K562 (cell line): ENCODE data around the gene OVCH2. TPM values are rescaled to one million over a fixed set of nuclear protein-coding genes. Genes with fewer than 3 reads are reported as not detected.
A peak's percentile ranks its signal among the peaks of the same experiment; 100 is the strongest.

ENCODE experiments used
- CREM ChIP-seq: IDR thresholded peaks from 2 replicates; pipeline ENCODE4 v1.6.1; 2014; ENCODE audit warnings: antibody characterized with exemption, low read depth
- ERF ChIP-seq: fragments of 450-650 bp; formaldehyde crosslinking; IDR thresholded peaks from 2 replicates; pipeline ENCODE4 v1.4.0; 2020; ENCODE audit warnings: mild to moderate bottlenecking, mixed read lengths
- ETS2 ChIP-seq: IDR thresholded peaks from 2 replicates; pipeline ENCODE4 v1.6.1; 2016; ENCODE audit warnings: borderline replicate concordance, missing genetic modification characterization, mild to moderate bottlenecking, moderate library complexity, missing compliant biosample characterization; ENCODE audit not compliant: poor library complexity, severe bottlenecking
- L3MBTL2 ChIP-seq: fragments of 450-650 bp; IDR thresholded peaks from 2 replicates; pipeline ENCODE4 v1.6.1; 2016; ENCODE audit warnings: mild to moderate bottlenecking, moderate library complexity
- PHF8 ChIP-seq: fragments of 200-600 bp; sonication (generic); IDR thresholded peaks from 2 replicates; pipeline ENCODE4 v1.6.1; 2012; ENCODE audit warnings: mixed run types, mild to moderate bottlenecking, inconsistent platforms, low read length, moderate library complexity, borderline replicate concordance
- RBFOX2 ChIP-seq: fragments of 200-400 bp; formaldehyde crosslinking; IDR thresholded peaks from 2 replicates; pipeline ENCODE4 v1.6.1; 2017; ENCODE audit warnings: low read depth, mild to moderate bottlenecking, low read length, moderate library complexity
- RFX5 ChIP-seq: IDR thresholded peaks from 2 replicates; pipeline ENCODE4 v1.6.1; 2011; ENCODE audit warnings: low read depth, mild to moderate bottlenecking, improper control_type of control experiment, low read length
- RUNX1 ChIP-seq: sonication (generic); IDR thresholded peaks from 2 replicates; pipeline ENCODE4 v1.6.1; 2016; ENCODE audit warnings: antibody characterized with exemption, low read depth
- SAFB ChIP-seq: fragments of 200-400 bp; formaldehyde crosslinking; IDR thresholded peaks from 2 replicates; pipeline ENCODE4 v1.6.1; 2017; ENCODE audit warnings: low read depth, low read length, borderline replicate concordance
- SAP30 ChIP-seq: fragments of 200-600 bp; sonication (generic); IDR thresholded peaks from 2 replicates; pipeline ENCODE4 v1.6.1; 2012; ENCODE audit warnings: borderline replicate concordance, low read depth, mild to moderate bottlenecking, moderate library complexity, low read length, control low read depth, inconsistent platforms; ENCODE audit not compliant: insufficient read depth, poor library complexity, severe bottlenecking
- TAF1 ChIP-seq: IDR thresholded peaks from 2 replicates; pipeline ENCODE4 v1.6.1; 2011; ENCODE audit warnings: mild to moderate bottlenecking, low read length, moderate library complexity; ENCODE audit not compliant: insufficient read depth, control insufficient read depth, severe bottlenecking; ENCODE audit errors: extremely low read depth
- TAL1 ChIP-seq: fragments of 450-650 bp; IDR thresholded peaks from 2 replicates; pipeline ENCODE4 v1.6.1; 2016; ENCODE audit warnings: mild to moderate bottlenecking
- ZNF717 ChIP-seq: fragments of 250-450 bp; sonication (Bioruptor Pico); IDR thresholded peaks from 2 replicates; pipeline ENCODE4 v1.5.0; 2021
- polyA plus RNA-seq, 8 experiments: library from polyadenylated mRNA; depleted of rRNA in 4 of 8; stranded (reverse) in 5 of 8; unstranded in 3 of 8; fragments of >200 nt; fragmentation: Nextera tagmentation in 2 of 8; fragmentation: Illumina TruSeq in 1 of 8; extraction: Ambion mirVana in 2 of 8; extraction: Trizol in 1 of 8; gene quantifications; 2 replicates each; pipeline versions ENCODE4 v1.2.1 to v1.2.3, GENCODE V29; 2011 to 2014; ENCODE audit warnings: inconsistent platforms in 1 of 8, missing spikeins in 1 of 8
- total RNA-seq, 7 experiments: library from RNA; depleted of rRNA in 6 of 7; stranded (reverse); fragments of >200 nt in 6 of 7; fragmentation: Illumina TruSeq in 2 of 7; extraction: Trizol in 2 of 7; gene quantifications; 2 replicates each; pipeline versions ENCODE4 v1.2.1 to v1.2.3, GENCODE V29; 2011 to 2021; ENCODE audit warnings: low replicate concordance in 1 of 7

OVCH2 gene
- total and polyA plus RNA-seq, 9 of the 15 experiments (the other 6 are each of a cell fraction or from before 2014, with no cell fraction given), result not detected

GRCh38 chr11:7673724-7674434 is 32.4 kb downstream of the OVCH2 start (continued):
- TF ChIP-seq RFX5, result no peak
- peak; percentile 43 for TF ChIP-seq TAF1
- TF ChIP-seq RUNX1, result no peak
- peak; percentile 56; the same call in 1 of the 2 replicates for TF ChIP-seq CREM
- TF ChIP-seq L3MBTL2, result peak; percentile 69
- TF ChIP-seq ERF (CRISPR knock-in tag), result peak; percentile 73; the same call in 1 of the 2 replicates
- no peak for TF ChIP-seq ETS2 (tag)
- no peak for TF ChIP-seq SAFB
- TF ChIP-seq SAP30, result no peak
- TF ChIP-seq ZNF717 (CRISPR knock-in tag), result no peak
- peak; percentile 77 for TF ChIP-seq RBFOX2
- TF ChIP-seq TAL1, result no peak
- peak; percentile 14; the same call in 1 of the 2 replicates for TF ChIP-seq PHF8
